ENCODE measurements around the gene SLC17A7. TPM values are rescaled to one million over a fixed set of nuclear protein-coding genes. Genes with fewer than 3 reads are reported as not detected.

Gene SLC17A7
- total and polyA plus RNA-seq, 2 of the 13 experiments (the other 11 are each of a cell fraction or from before 2014, with no cell fraction given), result 0.32 TPM; not detected in 1

DNA sequence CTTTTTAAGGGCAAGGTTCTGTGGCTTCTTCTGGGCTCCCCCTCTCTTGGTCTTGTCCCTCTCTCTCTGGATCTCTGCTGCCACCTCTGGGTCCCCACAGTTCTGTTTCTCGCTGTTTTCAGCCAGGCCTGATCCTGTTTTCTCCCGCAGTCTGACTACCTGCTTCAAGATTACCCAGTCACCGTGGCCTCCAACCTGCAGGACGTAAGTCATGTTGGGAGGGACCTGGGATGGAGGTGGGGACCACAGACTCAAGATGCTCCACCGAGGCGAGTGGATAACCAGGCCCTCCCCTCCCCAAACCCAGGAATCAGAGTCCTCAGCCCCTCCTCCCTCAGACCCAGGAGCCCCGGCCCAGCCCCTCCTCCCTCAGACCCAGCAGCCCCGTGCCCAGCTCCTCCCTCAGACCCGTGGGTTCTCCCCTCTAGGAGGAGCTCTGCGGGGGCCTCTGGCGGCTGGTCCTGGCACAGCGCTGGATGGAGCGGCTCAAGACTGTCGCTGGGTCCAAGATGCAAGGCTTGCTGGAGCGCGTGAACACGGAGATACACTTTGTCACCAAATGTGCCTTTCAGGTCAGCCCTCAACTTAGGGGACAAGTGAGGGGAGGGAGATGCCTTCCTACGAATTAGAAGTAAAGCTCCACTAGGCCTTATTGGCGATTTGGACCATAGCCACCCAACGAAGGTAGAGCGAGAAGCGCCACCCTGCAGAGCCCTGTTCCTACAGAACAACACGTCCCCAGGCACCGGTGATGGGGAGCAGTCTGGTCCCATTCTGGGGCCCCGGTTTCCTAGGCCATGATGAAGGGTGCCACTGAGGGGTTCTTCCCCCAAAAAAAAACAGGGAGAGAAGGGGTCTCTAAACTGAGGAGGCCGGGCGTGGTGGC is 34.9 kb upstream of the SLC17A7 start (continued):
- TF ChIP-seq, protein P1, sequence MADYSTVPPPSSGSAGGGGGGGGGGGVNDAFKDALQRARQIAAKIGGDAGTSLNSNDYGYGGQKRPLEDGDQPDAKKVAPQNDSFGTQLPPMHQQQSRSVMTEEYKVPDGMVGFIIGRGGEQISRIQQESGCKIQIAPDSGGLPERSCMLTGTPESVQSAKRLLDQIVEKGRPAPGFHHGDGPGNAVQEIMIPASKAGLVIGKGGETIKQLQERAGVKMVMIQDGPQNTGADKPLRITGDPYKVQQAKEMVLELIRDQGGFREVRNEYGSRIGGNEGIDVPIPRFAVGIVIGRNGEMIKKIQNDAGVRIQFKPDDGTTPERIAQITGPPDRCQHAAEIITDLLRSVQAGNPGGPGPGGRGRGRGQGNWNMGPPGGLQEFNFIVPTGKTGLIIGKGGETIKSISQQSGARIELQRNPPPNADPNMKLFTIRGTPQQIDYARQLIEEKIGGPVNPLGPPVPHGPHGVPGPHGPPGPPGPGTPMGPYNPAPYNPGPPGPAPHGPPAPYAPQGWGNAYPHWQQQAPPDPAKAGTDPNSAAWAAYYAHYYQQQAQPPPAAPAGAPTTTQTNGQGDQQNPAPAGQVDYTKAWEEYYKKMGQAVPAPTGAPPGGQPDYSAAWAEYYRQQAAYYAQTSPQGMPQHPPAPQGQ (CRISPR knock-in tag; IDR thresholded peaks at IDR 0.05; ENCODE audit: borderline replicate concordance), result no peak
- TF ChIP-seq YY1 (IDR thresholded peaks at IDR 0.05; ENCODE audit: insufficient read depth, insufficient replicate concordance, low read depth, low read length) (peak; percentile 17), ZFP36 (IDR thresholded peaks at IDR 0.05; ENCODE audit: borderline replicate concordance, low read depth, low read length, partially characterized antibody) (peak; percentile 68), GATAD2A (CRISPR knock-in tag; IDR thresholded peaks at IDR 0.05) (peak; percentile 42; the same call in 1 of the 2 replicates), ZSCAN22 (CRISPR knock-in tag; IDR thresholded peaks at IDR 0.05) (peak; percentile 100), ZNF263 (CRISPR knock-in tag; IDR thresholded peaks at IDR 0.05) (peak; percentile 84), RBM39 (IDR thresholded peaks at IDR 0.05; ENCODE audit: low read depth, low read length, poor library complexity, severe bottlenecking) (peak; percentile 63), SUZ12 (IDR thresholded peaks at IDR 0.05; ENCODE audit: low read depth, low read length) (0 out of 2 replicates have a peak, but pooled peaks have one; percentile 12), CENPT (CRISPR knock-in tag; IDR thresholded peaks at IDR 0.05; ENCODE audit: low read depth) (no peak), HNRNPL (IDR thresholded peaks at IDR 0.05; ENCODE audit: low read depth, low read length) (0 out of 2 replicates have a peak, but pooled peaks have one; percentile 23), MTA1 (CRISPR knock-in tag; IDR thresholded peaks at IDR 0.05; ENCODE audit: borderline replicate concordance) (0 out of 2 replicates have a peak, but pooled peaks have one; percentile 15), SMAD3 (CRISPR knock-in tag; IDR thresholded peaks at IDR 0.05) (no peak), TBX2 (CRISPR knock-in tag; IDR thresholded peaks at IDR 0.05; ENCODE audit: borderline replicate concordance) (no peak), GABPB1 (CRISPR knock-in tag; IDR thresholded peaks at IDR 0.05) (0 out of 2 replicates have a peak, but pooled peaks have one; percentile 11), ZNF501 (CRISPR knock-in tag; IDR thresholded peaks at IDR 0.05) (0 out of 2 replicates have a peak, but pooled peaks have one; percentile 35)
- TF ChIP-seq, protein P2, sequence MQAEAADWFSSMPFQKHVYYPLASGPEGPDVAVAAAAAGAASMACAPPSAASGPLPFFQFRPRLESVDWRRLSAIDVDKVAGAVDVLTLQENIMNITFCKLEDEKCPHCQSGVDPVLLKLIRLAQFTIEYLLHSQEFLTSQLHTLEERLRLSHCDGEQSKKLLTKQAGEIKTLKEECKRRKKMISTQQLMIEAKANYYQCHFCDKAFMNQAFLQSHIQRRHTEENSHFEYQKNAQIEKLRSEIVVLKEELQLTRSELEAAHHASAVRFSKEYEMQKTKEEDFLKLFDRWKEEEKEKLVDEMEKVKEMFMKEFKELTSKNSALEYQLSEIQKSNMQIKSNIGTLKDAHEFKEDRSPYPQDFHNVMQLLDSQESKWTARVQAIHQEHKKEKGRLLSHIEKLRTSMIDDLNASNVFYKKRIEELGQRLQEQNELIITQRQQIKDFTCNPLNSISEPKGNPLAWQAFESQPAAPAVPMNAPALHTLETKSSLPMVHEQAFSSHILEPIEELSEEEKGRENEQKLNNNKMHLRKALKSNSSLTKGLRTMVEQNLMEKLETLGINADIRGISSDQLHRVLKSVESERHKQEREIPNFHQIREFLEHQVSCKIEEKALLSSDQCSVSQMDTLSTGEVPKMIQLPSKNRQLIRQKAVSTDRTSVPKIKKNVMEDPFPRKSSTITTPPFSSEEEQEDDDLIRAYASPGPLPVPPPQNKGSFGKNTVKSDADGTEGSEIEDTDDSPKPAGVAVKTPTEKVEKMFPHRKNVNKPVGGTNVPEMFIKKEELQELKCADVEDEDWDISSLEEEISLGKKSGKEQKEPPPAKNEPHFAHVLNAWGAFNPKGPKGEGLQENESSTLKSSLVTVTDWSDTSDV (CRISPR knock-in tag; IDR thresholded peaks at IDR 0.05), result no peak
- TF ChIP-seq, protein P3, sequence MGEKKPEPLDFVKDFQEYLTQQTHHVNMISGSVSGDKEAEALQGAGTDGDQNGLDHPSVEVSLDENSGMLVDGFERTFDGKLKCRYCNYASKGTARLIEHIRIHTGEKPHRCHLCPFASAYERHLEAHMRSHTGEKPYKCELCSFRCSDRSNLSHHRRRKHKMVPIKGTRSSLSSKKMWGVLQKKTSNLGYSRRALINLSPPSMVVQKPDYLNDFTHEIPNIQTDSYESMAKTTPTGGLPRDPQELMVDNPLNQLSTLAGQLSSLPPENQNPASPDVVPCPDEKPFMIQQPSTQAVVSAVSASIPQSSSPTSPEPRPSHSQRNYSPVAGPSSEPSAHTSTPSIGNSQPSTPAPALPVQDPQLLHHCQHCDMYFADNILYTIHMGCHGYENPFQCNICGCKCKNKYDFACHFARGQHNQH (CRISPR knock-in tag; IDR thresholded peaks at IDR 0.05), result 0 out of 2 replicates have a peak, but pooled peaks have one; percentile 23
- TF ChIP-seq, protein P4, sequence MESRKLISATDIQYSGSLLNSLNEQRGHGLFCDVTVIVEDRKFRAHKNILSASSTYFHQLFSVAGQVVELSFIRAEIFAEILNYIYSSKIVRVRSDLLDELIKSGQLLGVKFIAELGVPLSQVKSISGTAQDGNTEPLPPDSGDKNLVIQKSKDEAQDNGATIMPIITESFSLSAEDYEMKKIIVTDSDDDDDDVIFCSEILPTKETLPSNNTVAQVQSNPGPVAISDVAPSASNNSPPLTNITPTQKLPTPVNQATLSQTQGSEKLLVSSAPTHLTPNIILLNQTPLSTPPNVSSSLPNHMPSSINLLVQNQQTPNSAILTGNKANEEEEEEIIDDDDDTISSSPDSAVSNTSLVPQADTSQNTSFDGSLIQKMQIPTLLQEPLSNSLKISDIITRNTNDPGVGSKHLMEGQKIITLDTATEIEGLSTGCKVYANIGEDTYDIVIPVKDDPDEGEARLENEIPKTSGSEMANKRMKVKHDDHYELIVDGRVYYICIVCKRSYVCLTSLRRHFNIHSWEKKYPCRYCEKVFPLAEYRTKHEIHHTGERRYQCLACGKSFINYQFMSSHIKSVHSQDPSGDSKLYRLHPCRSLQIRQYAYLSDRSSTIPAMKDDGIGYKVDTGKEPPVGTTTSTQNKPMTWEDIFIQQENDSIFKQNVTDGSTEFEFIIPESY (CRISPR knock-in tag; IDR thresholded peaks at IDR 0.05), result 0 out of 2 replicates have a peak, but pooled peaks have one; percentile 36
